ENCODE results near the gene KRTAP12-3.
"Not testable (repeated sequence)": the region's sequence is repeated elsewhere in the genome, so short reads cannot be mapped to it uniquely, and the experiment has no call there.

KRTAP12-3 gene

DNA sequence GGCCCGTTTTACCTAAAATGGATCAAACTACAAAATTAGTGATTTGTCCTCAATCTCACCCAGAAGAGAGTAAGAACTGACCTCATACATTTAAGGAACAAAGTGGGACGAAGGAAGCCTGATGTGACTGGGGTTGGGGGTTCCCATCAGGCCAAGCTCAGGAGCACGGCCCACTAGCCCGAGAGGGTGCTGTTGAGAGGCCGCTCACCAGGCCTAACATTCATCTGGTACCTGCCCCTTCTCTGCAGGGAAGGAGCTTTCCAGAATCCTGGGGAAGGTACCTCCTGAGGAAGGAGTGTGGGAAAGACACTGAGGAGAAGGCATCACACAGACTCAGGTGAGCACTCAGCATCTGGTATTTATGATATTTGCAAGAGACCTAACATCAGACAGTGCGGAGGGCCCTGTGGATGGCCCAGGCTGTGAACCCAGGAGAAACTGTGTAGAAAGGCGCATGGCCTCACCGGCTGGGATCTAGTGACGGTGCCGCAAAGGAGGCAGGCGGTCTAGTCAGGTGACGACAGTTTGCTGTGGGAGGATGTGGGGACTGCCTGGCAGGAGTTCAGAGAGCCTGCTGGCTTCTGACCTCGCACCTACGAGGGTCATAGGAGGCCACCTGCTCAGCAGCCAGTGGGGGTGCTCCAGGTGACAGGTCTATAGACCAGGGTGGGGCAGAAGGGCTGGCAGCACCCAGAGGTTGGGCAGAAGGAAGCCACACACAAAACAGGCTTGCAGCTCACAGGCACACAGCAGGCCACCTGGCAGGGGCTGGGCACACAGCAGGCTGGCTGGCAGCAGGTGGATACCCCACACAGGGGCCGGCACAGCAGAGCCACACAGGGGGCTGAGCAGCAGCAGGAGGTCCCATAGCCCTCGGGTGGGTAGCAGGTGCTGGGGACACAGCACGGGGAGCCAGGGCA, 3.8 kb upstream of the KRTAP12-3 start:
- no peak for DNase-seq

DNA sequence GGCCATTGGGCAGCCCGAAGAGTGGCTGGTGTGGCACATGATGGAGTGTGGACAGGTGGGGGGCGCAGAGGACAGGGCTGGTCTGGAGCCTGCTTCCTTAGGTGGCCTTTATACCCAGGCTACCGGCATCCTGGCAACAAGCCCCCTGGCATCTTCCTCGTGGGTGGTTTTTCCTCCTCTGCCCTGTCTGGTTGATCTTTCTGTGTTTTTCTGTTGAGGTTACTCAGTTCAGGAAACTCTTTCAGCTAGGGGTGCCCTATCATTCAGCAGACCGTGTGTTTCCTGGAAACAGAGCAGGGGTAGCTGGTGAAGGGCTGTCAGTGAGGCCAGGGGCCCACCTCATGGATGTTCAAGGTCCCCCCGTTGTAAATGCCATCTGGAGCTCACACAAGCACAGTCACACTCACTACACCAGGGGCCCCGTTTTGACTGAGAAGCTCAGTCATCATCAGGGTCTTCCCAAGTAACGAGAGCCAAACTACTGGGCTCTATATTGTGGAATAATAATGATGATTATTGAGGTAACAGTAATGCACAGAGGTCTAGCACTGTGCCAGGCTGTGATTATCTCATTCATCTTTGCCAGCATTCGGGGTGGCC, 3.1 kb upstream of the KRTAP12-3 start, which contains the start of gene KRTAP12-4:
Gene KRTAP12-4 (minus strand): TSS at position 84 of the 600 bp plus-strand sequence. CDS start 45 bp downstream, at position 39.
- no peak for DNase-seq

DNA sequence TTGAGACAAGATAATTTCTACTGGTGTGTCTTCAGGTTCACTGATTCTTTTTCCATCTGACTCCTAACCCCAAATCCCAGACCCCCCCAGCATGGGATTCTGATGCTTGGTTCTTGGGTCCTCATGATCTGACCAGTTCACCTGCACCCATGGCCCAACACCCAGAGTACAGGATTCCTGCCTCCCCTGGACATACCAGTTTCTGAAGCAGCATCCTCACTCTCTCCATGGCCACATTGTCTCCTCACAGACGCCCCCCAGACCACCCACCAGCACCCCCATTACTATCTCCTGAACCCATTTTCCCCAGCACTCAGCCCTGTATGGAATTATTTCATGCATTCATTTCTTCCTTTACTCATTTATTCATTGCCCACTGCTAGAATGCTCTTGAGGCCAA, 864 bp upstream of the KRTAP12-3 start:
- no peak for DNase-seq

DNA sequence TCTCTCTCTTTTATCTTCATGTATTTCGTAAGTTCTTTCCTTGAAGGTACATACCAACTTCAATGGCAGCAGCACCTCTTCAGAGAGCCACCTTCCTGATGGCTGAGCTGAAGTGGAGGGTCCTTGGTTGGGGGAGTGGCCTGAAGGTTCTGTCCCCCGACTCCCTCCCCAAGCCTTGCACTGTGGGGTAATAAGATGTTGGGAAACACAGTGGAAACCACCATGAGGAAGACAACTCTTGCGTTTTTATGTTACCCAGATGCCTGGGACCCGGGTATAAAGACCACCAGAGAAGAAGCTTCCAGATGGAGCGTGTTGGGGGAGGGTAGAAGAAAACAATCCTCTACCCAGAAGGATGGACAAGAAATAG, 794 bp downstream of the KRTAP12-3 start:
- no peak for DNase-seq

DNA sequence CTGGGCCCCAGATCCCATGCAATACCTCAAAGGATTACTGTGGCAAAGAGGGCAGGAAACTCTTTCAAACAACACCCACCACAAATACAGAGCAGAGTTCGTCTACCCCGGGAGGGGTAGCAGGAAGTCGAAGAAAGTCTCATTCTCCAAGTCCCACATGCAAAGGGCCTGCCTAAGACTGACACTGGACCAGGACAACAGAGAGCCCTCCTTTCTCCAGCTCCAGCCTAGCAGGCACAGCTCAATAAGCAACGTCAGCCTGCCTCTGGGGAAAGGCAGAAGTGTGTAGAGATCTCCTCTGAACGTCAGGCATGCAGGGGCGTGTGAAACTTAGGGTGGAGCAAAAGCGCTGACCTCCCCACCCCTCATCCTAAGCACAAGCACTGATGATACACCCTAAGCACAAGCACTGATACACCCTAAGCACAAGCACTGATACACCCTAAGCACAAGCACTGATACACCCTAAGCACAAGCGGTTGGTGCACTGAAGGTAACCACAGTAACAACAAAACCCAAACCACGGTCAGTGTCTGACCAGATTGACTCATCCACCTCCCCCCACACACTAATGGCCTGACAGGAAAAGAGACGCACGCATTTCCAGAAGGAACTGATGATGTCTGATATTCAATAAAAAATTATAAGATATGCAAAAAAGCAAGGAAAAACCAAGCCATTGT, 1.3 kb downstream of the KRTAP12-3 start:
- no peak for DNase-seq

DNA sequence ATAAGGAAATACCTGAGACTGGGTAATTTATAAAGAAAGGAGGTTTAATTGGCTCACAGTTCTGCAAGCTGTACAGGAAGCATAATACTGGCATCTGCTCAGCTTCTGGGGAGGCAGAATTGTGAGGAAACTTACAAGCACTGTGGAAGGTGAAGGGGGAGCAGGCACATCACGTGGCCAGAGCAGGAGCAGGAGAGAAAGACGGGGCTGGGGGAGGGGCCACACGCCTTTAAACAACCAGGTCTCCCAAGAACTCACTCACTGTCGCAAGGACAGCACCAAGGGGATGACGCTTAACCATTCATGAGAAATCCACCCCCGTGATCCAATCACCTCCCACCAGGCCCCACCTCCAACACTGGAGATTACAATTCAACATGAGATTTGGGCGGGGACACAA, 3.8 kb downstream of the KRTAP12-3 start:
- DNase-seq, result not testable (repeated sequence)

DNA sequence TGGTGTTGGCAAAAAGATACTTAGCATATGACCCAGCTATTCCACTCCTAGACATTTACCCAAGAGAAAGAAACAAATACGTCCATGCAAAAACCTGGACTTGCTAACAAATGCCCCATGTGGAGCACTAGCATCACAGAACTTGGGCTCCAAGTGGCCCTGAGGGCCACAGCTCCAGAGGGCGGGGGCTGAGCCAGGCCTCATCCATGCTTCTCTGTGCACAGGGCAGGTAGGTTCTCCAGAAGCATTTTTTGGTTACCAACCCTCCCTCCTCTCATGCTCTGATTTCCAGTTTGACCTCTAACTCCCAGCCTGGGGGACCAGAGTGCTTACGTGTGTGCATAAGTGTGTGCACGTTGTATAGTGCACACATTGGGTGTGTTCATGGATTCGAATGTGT, 7.0 kb downstream of the KRTAP12-3 start:
- DNase-seq, result no peak

DNA sequence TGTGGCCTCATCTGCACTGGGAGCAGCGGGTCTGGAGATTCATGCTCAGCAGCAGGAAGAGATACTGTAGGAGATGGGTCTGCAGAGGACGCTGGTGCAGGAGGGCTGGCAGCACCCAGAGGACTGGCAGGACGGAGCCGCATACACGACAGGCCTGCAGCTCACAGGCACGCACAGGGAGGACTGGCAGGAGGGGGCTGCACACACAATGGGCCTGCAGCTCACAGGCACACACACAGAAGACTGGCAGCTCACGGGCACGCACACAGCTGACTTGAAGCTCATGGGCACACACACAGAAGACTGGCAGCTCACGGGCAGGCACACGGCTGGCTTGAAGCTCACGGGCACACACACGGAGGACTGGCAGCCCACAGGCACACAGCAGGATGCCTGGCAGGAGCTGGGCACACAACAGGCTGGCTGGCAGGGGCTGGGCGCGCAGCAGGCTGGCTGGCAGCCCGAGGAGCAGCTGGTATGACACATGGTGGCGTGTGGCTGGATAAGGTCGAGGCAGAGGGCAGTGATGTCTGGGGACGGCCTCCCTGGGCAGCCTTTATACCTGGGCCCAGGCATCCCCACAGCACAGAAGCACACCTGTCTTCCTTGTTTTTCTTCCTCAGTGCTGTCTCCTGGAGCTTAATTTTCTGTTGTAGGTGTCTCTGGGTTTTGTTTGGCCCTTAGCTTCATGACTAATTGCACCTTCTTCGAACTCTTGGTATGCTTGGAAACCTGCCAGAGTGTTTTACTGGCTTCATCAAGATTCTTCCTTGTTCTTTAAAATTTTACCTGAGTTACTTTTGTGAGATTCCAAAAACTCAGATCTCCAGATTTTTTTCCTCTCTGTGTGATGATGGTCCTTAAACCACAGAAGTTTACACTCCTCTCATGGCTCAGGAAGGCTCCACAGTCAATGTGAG, 8.9 kb downstream of the KRTAP12-3 start, which contains the start of gene KRTAP12-2:
Gene KRTAP12-2 (minus strand): TSS at position 527 of the 920 bp plus-strand sequence. CDS start 41 bp downstream, at position 486.
- DNase-seq, result no peak

DNA sequence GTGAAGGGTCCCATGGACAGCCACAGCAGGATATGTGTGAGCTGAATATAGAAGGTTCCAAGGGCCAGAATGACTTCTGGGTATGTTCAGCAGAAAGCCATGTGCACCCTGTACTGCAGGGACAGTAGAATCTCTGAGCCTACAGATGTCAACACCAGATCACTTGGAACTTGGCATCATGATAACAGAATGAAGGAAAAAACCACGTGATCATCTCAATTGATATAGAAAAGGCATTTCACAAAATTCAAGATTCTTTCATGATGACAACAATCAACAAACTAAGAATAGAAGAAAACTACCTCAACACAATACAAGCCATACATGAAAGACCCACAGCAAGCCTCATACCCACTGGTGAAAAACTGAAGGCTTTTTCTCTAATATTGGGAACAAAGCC, 9.9 kb downstream of the KRTAP12-3 start:
- no peak for DNase-seq

DNA sequence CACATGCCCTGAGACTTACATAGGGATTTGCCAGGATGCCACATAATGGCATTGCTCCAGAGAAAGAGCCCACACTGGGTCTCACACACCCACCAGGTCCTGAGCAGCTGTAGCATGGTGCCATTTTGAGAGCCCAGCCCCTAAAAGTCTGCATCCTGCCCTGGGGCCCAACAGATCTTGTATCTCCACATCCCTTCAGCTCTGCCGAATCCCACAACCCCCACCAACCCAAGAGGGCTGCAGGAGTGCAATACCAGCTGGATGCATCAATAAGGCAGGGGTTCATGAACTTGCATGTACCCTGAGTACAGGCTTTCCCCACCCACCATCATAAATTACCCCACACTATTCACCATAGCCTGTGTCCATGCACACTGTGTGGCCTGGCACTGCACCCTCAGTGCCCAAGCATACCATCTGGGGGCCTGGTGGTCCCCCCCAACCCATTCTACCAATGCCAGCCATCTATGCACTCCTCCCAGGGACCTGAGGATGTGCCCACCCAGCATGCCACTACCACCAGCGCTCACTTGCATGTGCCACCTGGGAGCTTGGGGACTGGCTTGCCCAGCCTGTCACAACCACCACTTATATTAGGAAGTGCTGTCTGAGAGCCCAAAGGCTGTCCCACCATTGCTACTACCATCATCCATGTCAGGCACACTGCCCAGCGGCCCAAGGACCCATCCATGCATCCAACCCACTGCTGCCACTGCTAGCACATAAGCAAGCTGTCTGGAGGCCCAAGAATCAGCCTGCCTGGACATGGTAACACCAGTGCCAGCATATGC, 13.1 kb downstream of the KRTAP12-3 start:
- DNase-seq, result no peak

DNA sequence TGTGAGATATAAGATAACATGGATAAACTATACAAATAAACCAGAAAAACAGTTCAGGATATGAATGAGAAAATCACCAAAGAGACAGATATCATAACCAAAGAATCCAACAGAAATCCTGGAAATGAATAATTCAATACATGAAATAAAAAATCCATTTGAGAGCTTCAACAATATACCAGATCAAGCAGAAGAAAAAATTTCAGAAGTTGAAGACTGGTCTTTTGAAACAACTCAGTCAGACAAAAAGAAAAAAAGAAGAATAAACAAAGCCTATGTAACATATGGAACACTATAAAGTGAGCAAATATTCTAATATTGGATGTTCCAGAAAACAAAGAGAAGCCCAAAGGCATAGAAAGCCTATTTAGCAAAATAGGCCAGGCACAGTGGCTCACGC, 14.2 kb downstream of the KRTAP12-3 start:
- no peak for DNase-seq

DNA sequence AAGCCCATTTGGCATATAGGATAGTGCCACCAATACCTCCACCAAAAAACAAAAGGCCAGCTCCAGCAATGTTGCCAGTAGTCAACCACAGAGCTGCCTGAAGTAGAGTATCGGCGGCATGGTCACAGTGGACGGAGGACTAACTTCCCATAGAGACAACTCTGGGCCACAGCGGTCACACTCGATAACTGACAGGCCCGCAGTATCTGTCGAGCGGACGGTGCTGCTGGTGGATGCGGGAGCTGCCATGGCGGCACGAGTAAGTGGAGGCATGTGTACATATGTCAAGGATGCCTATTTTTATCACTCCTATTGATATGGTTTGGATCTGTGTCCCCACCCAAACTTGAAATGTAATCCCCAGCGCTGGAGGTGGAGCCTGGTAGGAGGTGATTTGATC, 20.1 kb downstream of the KRTAP12-3 start:
- DNase-seq, result no peak

DNA sequence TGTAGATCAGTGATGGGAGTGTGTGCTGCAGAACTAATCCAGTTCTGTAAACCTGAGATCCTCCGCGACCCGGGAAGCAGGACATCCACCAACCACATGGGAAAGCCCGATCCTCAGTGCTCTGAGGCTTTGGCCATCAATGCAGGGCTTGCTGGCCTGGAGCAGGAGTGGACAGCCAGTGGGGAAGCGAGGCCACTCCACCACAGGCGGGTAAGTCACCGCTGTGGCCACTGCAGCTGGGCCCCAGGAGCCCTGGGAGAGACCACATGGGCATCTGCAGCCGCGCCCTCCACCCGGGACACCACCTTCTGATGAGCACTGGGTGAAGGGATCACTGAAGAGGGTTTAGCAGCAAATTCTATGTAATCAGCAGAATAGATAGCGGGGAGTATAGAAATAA, 23.4 kb downstream of the KRTAP12-3 start:
- DNase-seq, result no peak

DNA sequence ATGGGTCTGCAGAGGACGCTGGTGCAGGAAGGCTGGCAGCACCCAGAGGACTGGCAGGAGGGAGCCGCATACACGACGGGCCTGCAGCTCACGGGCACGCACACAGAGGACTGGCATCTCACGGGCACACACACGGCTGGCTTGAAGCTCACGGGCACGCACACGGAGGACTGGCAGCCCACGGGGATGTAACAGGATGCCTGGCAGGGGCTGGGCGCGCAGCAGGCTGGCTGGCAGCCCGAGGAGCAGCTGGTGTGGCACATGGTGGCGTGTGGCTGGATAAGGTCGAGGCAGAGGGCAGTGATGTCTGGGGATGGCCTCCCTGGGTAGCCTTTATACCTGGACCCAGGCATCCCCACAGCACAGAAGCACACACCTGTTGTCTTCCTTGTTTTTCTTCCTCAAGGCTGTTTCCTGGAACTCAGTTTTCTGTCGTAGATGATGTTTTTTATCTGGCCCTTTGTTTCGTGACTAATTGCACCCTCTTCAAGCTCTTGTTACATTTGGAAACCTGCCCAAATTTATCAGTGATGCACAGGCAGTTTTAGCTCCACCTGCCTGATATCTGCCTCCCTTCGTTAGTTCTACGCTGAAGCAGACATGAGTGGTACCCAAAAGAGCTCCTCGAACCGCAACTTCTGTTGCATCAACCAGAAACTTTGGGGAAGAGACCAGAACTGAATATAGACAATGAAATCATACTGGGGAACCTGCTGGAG, 24.3 kb downstream of the KRTAP12-3 start, which contains the start of gene KRTAP12-1:
Gene KRTAP12-1 (minus strand): TSS at position 303 of the 719 bp plus-strand sequence. CDS start 40 bp downstream, at position 263.
- DNase-seq, result no peak

DNA sequence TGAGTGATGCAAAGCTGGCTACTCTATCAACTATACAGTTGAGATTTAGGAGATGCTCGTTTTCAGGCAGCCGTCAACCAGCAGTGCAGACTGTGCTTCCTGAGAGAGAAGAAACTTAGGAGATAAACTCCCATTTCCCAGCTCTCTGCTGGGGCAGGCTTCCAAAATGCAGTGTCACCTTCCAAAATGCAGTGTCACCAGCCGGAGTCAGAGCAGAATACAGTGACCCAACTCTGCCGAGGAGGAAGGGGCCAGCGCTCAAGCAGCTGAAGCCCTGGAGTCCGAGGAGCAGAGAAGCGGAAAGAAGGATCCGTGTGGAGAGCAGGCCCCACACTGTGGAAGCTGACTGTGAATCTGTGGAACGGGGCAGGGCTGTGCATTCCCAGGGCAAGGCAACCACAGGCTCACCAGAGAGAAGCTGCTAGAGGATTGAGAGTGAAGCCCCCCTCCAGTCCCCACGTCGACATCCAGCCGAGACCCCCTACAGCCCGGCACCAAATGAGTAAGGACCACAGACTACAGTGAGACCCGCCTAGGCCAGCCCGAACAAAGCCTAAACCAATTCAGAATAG, 24.9 kb downstream of the KRTAP12-3 start:
- DNase-seq, result no peak

DNA sequence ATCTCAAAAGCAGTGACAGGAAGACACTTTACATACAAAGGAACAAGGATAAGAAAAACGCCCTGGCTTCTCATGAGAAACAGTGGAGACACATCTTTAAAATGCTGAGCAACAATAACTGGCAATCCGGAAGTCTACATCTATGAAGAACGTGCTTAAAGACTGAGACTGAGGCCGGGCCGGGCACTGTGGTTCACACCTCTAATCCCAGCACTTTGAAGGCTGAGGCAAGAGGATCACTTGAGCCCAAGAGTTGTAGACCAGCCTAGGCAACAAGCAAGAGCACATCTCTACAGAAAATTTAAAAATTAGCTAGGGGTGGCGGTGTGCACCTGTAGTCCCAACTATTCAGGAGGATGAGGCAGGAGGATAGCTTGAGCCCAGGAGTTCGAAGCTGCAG, 26.3 kb downstream of the KRTAP12-3 start:
- no peak for DNase-seq

DNA sequence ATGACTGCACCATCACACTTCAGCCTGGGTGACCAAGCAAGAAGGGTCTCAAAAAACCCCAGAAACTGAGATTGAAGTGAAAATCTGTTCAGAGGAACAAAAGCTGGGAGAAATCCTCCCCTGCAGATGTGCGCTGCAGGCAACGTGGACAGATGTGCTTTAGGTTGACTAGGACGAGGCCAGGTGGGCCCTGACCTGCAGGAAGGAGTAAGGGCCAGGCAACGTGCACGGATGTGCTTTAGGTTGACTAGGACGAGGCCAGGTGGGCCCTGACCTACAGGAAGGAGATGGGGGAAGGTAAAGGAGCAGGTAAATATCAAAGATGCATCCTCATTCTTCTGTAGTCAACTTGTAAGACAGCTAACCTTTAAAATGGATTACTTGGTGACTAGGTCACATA, 26.8 kb downstream of the KRTAP12-3 start:
- DNase-seq, result no peak

DNA sequence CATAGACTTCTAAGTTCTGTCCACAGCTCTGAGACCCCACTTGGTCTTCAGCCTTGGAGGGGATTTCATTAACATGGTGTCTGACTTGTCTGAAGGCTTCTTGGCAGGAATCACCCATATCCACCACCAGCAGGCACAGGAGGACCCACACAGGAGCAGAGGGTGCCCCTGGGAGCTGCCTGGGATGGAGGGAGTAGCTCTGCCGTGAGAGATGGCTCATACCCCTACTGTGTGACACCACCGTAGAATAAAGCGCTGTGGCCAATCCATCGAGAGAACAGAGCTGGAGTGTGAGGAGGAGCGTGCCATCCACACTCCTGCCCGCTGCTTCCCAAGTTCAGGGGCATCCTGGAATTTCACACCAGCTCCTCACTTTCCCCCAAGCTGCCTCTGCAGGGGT, 27.3 kb downstream of the KRTAP12-3 start:
- DNase-seq, result not testable (repeated sequence)

DNA sequence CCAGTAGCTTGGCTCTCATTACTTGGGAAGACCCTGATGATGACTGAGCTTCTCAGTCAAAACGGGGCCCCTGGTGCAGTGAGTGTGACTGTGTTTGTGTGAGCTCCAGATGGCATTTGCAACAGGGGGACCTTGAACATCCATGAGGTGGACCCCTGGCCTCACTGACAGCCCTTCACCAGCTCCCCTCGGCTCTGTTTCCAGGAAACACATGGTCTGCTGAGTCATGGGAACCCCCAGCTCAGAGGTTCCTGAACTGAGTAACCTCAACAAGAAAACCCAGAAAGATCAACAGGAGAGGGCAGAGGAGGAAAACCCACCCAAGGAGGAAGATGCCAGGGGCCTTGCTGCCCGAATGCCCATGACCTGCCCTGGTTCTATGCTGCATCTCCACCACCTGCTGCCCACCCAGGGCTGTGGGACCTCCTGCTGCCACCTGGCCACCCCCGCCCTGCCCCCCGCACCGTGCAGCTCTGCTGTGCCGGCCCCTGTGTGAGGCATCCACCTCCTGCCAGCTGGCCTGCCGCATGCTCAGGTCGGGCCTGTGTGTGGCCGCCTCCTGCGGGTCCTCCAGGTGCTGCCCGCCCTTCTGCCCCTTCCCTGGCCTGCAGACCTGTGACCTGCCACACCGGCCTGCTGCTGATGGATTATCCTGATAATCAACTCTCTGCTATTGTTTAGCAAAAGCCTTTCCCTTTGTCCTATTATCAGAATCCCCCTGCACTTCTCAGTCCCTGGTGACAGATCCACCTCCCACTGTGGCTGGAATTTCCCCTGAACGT, 28.5 kb downstream of the KRTAP12-3 start:
- DNase-seq, result no peak
